Measurements from ENCODE around the gene SAMD4B. TPM values are rescaled to one million over a fixed set of nuclear protein-coding genes. Genes with fewer than 3 reads are reported as not detected.
A peak's percentile ranks its signal among the peaks of the same experiment; 100 is the strongest.

The SAMD4B gene
- total and polyA plus RNA-seq, 4 donors = 77.6 to 103 (median 86.8) TPM

- peaks cover 13 to 35% (median 24%) of the 10 kb centered on the region in 4 donors for H3K36me3 ChIP-seq (ENCODE audit: control insufficient read depth in 4 of 4, insufficient read depth in 4 of 4, low read length in 4 of 4)
Measured at GRCh38 chr19:39362682-39363657, 20.7 kb downstream of the SAMD4B start.

DNA sequence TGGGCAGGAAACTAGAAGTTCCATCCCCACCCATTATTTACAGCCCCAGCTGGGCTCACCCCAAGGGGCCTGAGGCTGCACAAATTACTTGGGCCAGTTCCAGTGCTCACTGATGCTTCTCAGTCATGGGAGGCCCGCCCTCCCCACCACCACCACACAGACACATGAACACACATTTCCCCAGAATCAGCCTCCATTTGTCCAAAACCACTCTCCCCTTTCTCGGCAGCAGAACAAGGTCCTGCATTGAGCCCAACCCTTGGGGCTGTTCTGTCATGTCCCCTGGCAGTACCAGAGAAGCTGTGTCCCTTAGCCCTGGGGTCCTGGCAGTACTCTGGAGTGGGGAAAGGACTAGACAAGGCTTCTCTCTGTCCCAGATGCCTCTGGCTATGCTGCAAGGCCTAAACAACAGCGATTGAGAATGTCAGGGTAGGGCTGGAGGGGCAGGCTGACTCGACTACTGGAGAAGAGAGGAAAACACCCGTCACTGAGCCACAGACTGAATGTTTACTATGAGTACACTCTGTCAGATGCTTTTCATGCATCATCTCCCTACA is 21.8 kb downstream of the SAMD4B start:
- Histone ChIP-seq H3K4me3 (no peak overlapping the region), H3K4me1 (ENCODE audit: control insufficient read depth in 5 of 5, insufficient read depth in 5 of 5, low read length in 5 of 5) (peaks cover 0 to 6% (median 0%) of the 10 kb centered on the region in 5 donors), H3K36me3 (ENCODE audit: control insufficient read depth in 4 of 4, insufficient read depth in 4 of 4, low read length in 4 of 4) (peaks cover 9 to 29% (median 19%) of the 10 kb centered on the region in 4 donors), H3K27me3 (ENCODE audit: control insufficient read depth in 3 of 3, insufficient read depth in 3 of 3, low read length in 2 of 3) (no peaks in the 10 kb centered on the region), H3K27ac (ENCODE audit: low read depth in 1 of 2, low read length in 1 of 2) (no peak overlapping the region), H3K9ac (ENCODE audit: insufficient read depth in 1 of 2, low read length in 2 of 2) (no peak overlapping the region), H3K9me3 (ENCODE audit: control insufficient read depth in 4 of 4, insufficient read depth in 3 of 4, low read length in 3 of 4) (no peaks in the 10 kb centered on the region)
- DNase-seq (peak in 1 of 3 donors; percentile 9), ATAC-seq (ENCODE audit: insufficient read depth, low FRiP score) (no peak)
- TF ChIP-seq CTCF (IDR thresholded peaks at IDR 0.05; ENCODE audit: control extremely low read depth, extremely low read depth) = no peak
- WGBS, 2 donors = 81 to 87% methylated on average over 5 of the region's 5 CpGs

More at GRCh38 chr19:39362682-39363657, 20.7 kb downstream of the SAMD4B start:
- 72 to 83% methylated on average over 6 of the region's 6 CpGs for WGBS, 2 donors
- Histone ChIP-seq H3K4me1 (ENCODE audit: control insufficient read depth in 5 of 5, insufficient read depth in 5 of 5, low read length in 5 of 5) (peaks cover 0 to 6% (median 0%) of the 10 kb centered on the region in 5 donors), H3K9me3 (ENCODE audit: control insufficient read depth in 4 of 4, insufficient read depth in 3 of 4, low read length in 3 of 4) (no peaks in the 10 kb centered on the region), H3K9ac (ENCODE audit: insufficient read depth in 1 of 2, low read length in 2 of 2) (no peak overlapping the region), H3K27ac (ENCODE audit: low read depth in 1 of 2, low read length in 1 of 2) (peak overlapping the region in 1 of 2 donors; percentile 39), H3K4me3 (no peak overlapping the region), H3K27me3 (ENCODE audit: control insufficient read depth in 3 of 3, insufficient read depth in 3 of 3, low read length in 2 of 3) (no peaks in the 10 kb centered on the region)
- no peak for TF ChIP-seq CTCF (IDR thresholded peaks at IDR 0.05; ENCODE audit: control extremely low read depth, extremely low read depth)
- DNase-seq = no peak
- peak; percentile 68 for ATAC-seq (ENCODE audit: insufficient read depth, low FRiP score)

DNA sequence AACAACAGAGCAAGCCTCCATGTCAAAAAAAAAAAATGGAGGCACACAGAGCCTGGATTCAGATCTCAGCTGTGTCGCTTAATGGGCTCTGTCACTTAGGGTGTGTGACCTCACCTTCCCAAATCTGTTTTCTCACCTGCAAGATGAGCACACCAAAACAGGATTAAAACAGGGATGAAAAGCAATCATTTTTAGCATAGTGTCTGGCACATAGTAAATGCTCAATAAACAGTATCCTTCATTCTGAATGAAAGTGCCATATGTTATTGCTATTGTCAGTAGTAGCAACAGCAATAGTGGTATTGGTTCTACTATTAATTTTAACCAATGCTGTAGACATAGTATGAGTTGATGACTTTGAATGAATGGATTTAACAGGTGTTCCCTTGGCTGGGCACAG is 23.3 kb downstream of the SAMD4B start:
- Histone ChIP-seq H3K4me3 (no peak overlapping the region), H3K27me3 (ENCODE audit: control insufficient read depth in 3 of 3, insufficient read depth in 3 of 3, low read length in 2 of 3) (no peaks in the 10 kb centered on the region), H3K9ac (ENCODE audit: insufficient read depth in 1 of 2, low read length in 2 of 2) (no peak overlapping the region), H3K9me3 (ENCODE audit: control insufficient read depth in 4 of 4, insufficient read depth in 3 of 4, low read length in 3 of 4) (no peaks in the 10 kb centered on the region), H3K4me1 (ENCODE audit: control insufficient read depth in 5 of 5, insufficient read depth in 5 of 5, low read length in 5 of 5) (peaks cover 0 to 6% (median 0%) of the 10 kb centered on the region in 5 donors), H3K36me3 (ENCODE audit: control insufficient read depth in 4 of 4, insufficient read depth in 4 of 4, low read length in 4 of 4) (peaks cover 9 to 34% (median 19%) of the 10 kb centered on the region in 4 donors), H3K27ac (ENCODE audit: low read depth in 1 of 2, low read length in 1 of 2) (no peak overlapping the region)
- TF ChIP-seq CTCF (IDR thresholded peaks at IDR 0.05; ENCODE audit: control extremely low read depth, extremely low read depth) = no peak
- no peak for DNase-seq
- WGBS, 2 donors = 96 to 100% methylated on average over 1 of the region's 1 CpG
- no peak for ATAC-seq (ENCODE audit: insufficient read depth, low FRiP score)
